Nephron (organoid): ENCODE measurements around the gene FGFRL1.

ENCODE experiments used
- H3K27ac Mint-ChIP-seq, 3 experiments: 2 replicates each; pipeline ENCODE4 v1.8.0; 2020; ENCODE audit warnings: mixed read lengths in 3 of 3, mild to moderate bottlenecking in 2 of 3, moderate library complexity in 1 of 3
- H3K27me3 Mint-ChIP-seq: 2 replicates; pipeline ENCODE4 v1.8.0; 2021; ENCODE audit warnings: low read depth, mild to moderate bottlenecking, moderate library complexity, mixed read lengths
- H3K36me3 Mint-ChIP-seq: 2 replicates; pipeline ENCODE4 v1.8.0; 2020; ENCODE audit warnings: low read depth, mixed read lengths
- H3K4me1 Mint-ChIP-seq: 2 replicates; pipeline ENCODE4 v1.8.0; 2020; ENCODE audit warnings: mixed read lengths
- H3K4me3 Mint-ChIP-seq, 3 experiments: 2 replicates each; pipeline ENCODE4 v1.8.0; 2020; ENCODE audit warnings: mild to moderate bottlenecking in 3 of 3, mixed read lengths in 3 of 3, moderate library complexity in 2 of 3
- H3K9me3 Mint-ChIP-seq: 2 replicates; pipeline ENCODE4 v1.8.0; 2020; ENCODE audit warnings: mixed read lengths
- CTCF ChIP-seq, 3 experiments: fragments of 200-600 bp; sonication (generic); IDR thresholded peaks; one replicate each; pipeline ENCODE4 v1.5.0; 2021; ENCODE audit warnings: antibody characterized with exemption in 3 of 3; ENCODE audit not compliant: unreplicated experiment in 3 of 3

FGFRL1 gene

GRCh38 chr4:1006856-1007255 is 4.6 kb upstream of the FGFRL1 start:
- TF ChIP-seq CTCF (IDR thresholded peaks at IDR 0.05; ENCODE audit: unreplicated experiment in 3 of 3): no peak
- peaks cover 6% of the 10 kb centered on the region for H3K9me3 Mint-ChIP-seq
- H3K36me3 Mint-ChIP-seq: no peaks in the 10 kb centered on the region
- H3K4me1 Mint-ChIP-seq: peaks cover 9% of the 10 kb centered on the region
- peaks cover 69% of the 10 kb centered on the region for H3K27me3 Mint-ChIP-seq
- H3K27ac Mint-ChIP-seq: no peak overlapping the region
- peak overlapping the region in 1 of 3 experiments; percentile 8 for H3K4me3 Mint-ChIP-seq

GRCh38 chr4:1008840-1009541 is 2.4 kb upstream of the FGFRL1 start:
- H3K27ac Mint-ChIP-seq: no peak overlapping the region
- H3K9me3 Mint-ChIP-seq: peaks cover 6% of the 10 kb centered on the region
- peaks cover 3% of the 10 kb centered on the region for H3K36me3 Mint-ChIP-seq
- no peak for TF ChIP-seq CTCF (IDR thresholded peaks at IDR 0.05; ENCODE audit: unreplicated experiment in 3 of 3)
- H3K4me3 Mint-ChIP-seq: peak overlapping the region; percentile 62 to 72 (median 65)
- H3K4me1 Mint-ChIP-seq: peaks cover 14% of the 10 kb centered on the region
- peaks cover 57% of the 10 kb centered on the region for H3K27me3 Mint-ChIP-seq

- H3K27me3 Mint-ChIP-seq: peaks cover 50% of the 10 kb centered on the region
- H3K4me1 Mint-ChIP-seq: peaks cover 18% of the 10 kb centered on the region
- H3K4me3 Mint-ChIP-seq: peak overlapping the region; percentile 74 to 85 (median 84)
- TF ChIP-seq CTCF (IDR thresholded peaks at IDR 0.05; ENCODE audit: unreplicated experiment in 3 of 3): peak; percentile 16 to 36 (median 21)
- no peak overlapping the region for H3K27ac Mint-ChIP-seq
- peaks cover 5% of the 10 kb centered on the region for H3K36me3 Mint-ChIP-seq
- H3K9me3 Mint-ChIP-seq: peaks cover 6% of the 10 kb centered on the region
Observed at GRCh38 chr4:1009542-1010394, 1.7 kb upstream of the FGFRL1 start.

GRCh38 chr4:1010395-1011021 is 918 bp upstream of the FGFRL1 start:
- Mint-ChIP-seq H3K27ac (peak overlapping the region in 1 of 3 experiments; percentile 25), H3K36me3 (peaks cover 5% of the 10 kb centered on the region), H3K4me3 (peak overlapping the region; percentile 84 to 87 (median 85)), H3K27me3 (peaks cover 43% of the 10 kb centered on the region), H3K4me1 (peaks cover 18% of the 10 kb centered on the region), H3K9me3 (peaks cover 6% of the 10 kb centered on the region)
- no peak for TF ChIP-seq CTCF (IDR thresholded peaks at IDR 0.05; ENCODE audit: unreplicated experiment in 3 of 3)

- Mint-ChIP-seq H3K4me3 (no peak overlapping the region), H3K4me1 (peaks cover 18% of the 10 kb centered on the region), H3K36me3 (peaks cover 5% of the 10 kb centered on the region), H3K9me3 (peaks cover 6% of the 10 kb centered on the region), H3K27ac (no peak overlapping the region), H3K27me3 (peaks cover 32% of the 10 kb centered on the region)
- no peak for TF ChIP-seq CTCF (IDR thresholded peaks at IDR 0.05; ENCODE audit: unreplicated experiment in 3 of 3)
Observed at GRCh38 chr4:1011666-1012033, 224 bp downstream of the FGFRL1 start.
